ENCODE results near the gene ACBD4. TPM values are rescaled to one million over a fixed set of nuclear protein-coding genes. Genes with fewer than 3 reads are reported as not detected.

The ACBD4 gene
- total and polyA plus RNA-seq, 2 of the 13 experiments (the other 11 are each of a cell fraction or from before 2014, with no cell fraction given) = 16.1 to 26.9 TPM

DNA sequence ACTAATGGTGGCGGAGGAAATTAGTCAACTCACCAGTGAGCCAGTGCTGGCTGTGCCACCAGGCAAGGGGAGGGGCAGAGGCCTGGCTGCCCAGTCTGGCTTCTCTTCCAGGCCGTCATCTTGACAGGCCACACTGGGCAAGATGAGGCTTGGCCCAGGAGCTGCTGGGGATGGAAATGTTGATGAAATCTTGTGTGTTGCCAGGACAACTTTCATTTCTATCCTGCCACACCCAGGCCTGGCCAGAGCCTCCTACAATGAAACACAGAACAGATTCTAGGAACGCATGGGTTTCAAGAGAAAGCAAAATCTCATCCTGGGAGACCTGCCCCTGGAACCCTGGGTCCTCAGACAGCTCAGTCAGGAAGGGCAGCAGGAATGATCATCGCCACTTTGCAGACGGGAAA, 35.4 kb downstream of the ACBD4 start (continued):
- TF ChIP-seq, protein P1, sequence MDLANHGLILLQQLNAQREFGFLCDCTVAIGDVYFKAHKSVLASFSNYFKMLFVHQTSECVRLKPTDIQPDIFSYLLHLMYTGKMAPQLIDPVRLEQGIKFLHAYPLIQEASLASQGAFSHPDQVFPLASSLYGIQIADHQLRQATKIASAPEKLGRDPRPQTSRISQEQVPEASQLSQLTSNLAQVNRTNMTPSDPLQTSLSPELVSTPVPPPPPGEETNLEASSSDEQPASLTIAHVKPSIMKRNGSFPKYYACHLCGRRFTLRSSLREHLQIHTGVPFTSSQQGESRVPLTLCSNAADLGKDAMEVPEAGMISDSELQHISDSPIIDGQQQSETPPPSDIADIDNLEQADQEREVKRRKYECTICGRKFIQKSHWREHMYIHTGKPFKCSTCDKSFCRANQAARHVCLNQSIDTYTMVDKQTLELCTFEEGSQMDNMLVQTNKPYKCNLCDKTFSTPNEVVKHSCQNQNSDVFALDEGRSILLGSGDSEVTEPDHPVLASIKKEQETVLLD (CRISPR knock-in tag; IDR thresholded peaks at IDR 0.05; ENCODE audit: low read depth) = no peak
- TF ChIP-seq ZNF251 (CRISPR knock-in tag; IDR thresholded peaks at IDR 0.05) (no peak), ZNF615 (CRISPR knock-in tag; IDR thresholded peaks at IDR 0.05; ENCODE audit: borderline replicate concordance) (no peak), CBX2 (IDR thresholded peaks at IDR 0.05; ENCODE audit: low read depth, low read length) (no peak), CBX2 (CRISPR knock-in tag; IDR thresholded peaks at IDR 0.05; ENCODE audit: low read depth) (0 out of 2 replicates have a peak, but pooled peaks have one; percentile 21), NPAS2 (CRISPR knock-in tag; IDR thresholded peaks at IDR 0.05; ENCODE audit: borderline replicate concordance) (no peak), ZMAT3 (CRISPR knock-in tag; conservative IDR thresholded peaks at IDR 0.05) (no peak), SP1 (IDR thresholded peaks at IDR 0.05) (no peak), SP1 (CRISPR knock-in tag; IDR thresholded peaks at IDR 0.05) (no peak), DRAP1 (CRISPR knock-in tag; IDR thresholded peaks at IDR 0.05) (0 out of 2 replicates have a peak, but pooled peaks have one; percentile 8), ZFP36L2 (CRISPR knock-in tag; IDR thresholded peaks at IDR 0.05) (no peak), ZNF777 (CRISPR knock-in tag; IDR thresholded peaks at IDR 0.05) (peak; percentile 10; the same call in 1 of the 2 replicates), ZNF703 (CRISPR knock-in tag; IDR thresholded peaks at IDR 0.05; ENCODE audit: borderline replicate concordance) (no peak), POGZ (CRISPR knock-in tag; IDR thresholded peaks at IDR 0.05) (peak; percentile 19; the same call in 1 of the 2 replicates), ZFY (CRISPR knock-in tag; IDR thresholded peaks at IDR 0.05) (0 out of 2 replicates have a peak, but pooled peaks have one; percentile 9), ZFYVE20 (CRISPR knock-in tag; IDR thresholded peaks at IDR 0.05; ENCODE audit: borderline replicate concordance, low read depth) (no peak), ZNF101 (CRISPR knock-in tag; IDR thresholded peaks at IDR 0.05; ENCODE audit: borderline replicate concordance, low read depth) (no peak), ZNF30 (CRISPR knock-in tag; IDR thresholded peaks at IDR 0.05) (no peak), ZNF776 (CRISPR knock-in tag; IDR thresholded peaks at IDR 0.05) (0 out of 2 replicates have a peak, but pooled peaks have one; percentile 58), ZSCAN31 (CRISPR knock-in tag; IDR thresholded peaks at IDR 0.05; ENCODE audit: low read depth) (no peak)
- TF ChIP-seq, protein P2, sequence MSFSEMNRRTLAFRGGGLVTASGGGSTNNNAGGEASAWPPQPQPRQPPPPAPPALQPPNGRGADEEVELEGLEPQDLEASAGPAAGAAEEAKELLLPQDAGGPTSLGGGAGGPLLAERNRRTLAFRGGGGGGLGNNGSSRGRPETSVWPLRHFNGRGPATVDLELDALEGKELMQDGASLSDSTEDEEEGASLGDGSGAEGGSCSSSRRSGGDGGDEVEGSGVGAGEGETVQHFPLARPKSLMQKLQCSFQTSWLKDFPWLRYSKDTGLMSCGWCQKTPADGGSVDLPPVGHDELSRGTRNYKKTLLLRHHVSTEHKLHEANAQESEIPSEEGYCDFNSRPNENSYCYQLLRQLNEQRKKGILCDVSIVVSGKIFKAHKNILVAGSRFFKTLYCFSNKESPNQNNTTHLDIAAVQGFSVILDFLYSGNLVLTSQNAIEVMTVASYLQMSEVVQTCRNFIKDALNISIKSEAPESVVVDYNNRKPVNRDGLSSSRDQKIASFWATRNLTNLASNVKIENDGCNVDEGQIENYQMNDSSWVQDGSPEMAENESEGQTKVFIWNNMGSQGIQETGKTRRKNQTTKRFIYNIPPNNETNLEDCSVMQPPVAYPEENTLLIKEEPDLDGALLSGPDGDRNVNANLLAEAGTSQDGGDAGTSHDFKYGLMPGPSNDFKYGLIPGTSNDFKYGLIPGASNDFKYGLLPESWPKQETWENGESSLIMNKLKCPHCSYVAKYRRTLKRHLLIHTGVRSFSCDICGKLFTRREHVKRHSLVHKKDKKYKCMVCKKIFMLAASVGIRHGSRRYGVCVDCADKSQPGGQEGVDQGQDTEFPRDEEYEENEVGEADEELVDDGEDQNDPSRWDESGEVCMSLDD (CRISPR knock-in tag; IDR thresholded peaks at IDR 0.05; ENCODE audit: borderline replicate concordance) = no peak
- TF ChIP-seq, protein P3, sequence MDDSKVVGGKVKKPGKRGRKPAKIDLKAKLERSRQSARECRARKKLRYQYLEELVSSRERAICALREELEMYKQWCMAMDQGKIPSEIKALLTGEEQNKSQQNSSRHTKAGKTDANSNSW (CRISPR knock-in tag; IDR thresholded peaks at IDR 0.05; ENCODE audit: borderline replicate concordance) = no peak
- TF ChIP-seq, protein P4, sequence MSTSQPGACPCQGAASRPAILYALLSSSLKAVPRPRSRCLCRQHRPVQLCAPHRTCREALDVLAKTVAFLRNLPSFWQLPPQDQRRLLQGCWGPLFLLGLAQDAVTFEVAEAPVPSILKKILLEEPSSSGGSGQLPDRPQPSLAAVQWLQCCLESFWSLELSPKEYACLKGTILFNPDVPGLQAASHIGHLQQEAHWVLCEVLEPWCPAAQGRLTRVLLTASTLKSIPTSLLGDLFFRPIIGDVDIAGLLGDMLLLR (CRISPR knock-in tag; IDR thresholded peaks at IDR 0.05) = peak; percentile 80
- TF ChIP-seq, protein P5, sequence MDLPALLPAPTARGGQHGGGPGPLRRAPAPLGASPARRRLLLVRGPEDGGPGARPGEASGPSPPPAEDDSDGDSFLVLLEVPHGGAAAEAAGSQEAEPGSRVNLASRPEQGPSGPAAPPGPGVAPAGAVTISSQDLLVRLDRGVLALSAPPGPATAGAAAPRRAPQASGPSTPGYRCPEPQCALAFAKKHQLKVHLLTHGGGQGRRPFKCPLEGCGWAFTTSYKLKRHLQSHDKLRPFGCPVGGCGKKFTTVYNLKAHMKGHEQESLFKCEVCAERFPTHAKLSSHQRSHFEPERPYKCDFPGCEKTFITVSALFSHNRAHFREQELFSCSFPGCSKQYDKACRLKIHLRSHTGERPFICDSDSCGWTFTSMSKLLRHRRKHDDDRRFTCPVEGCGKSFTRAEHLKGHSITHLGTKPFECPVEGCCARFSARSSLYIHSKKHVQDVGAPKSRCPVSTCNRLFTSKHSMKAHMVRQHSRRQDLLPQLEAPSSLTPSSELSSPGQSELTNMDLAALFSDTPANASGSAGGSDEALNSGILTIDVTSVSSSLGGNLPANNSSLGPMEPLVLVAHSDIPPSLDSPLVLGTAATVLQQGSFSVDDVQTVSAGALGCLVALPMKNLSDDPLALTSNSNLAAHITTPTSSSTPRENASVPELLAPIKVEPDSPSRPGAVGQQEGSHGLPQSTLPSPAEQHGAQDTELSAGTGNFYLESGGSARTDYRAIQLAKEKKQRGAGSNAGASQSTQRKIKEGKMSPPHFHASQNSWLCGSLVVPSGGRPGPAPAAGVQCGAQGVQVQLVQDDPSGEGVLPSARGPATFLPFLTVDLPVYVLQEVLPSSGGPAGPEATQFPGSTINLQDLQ (CRISPR knock-in tag; IDR thresholded peaks at IDR 0.05) = no peak
